CD4-positive, alpha-beta T cell treated with Interleukin-10 for 1 hour (primary cell): ENCODE data around the gene PAFAH1B2.
"Not testable (repeated sequence)": the region's sequence is repeated elsewhere in the genome, so short reads cannot be mapped to it uniquely, and the experiment has no call there.

ENCODE experiments used
- DNase-seq: peaks from one replicate; pipeline ENCODE4 v3.0.0-alpha.2; 2020

PAFAH1B2 gene

DNA sequence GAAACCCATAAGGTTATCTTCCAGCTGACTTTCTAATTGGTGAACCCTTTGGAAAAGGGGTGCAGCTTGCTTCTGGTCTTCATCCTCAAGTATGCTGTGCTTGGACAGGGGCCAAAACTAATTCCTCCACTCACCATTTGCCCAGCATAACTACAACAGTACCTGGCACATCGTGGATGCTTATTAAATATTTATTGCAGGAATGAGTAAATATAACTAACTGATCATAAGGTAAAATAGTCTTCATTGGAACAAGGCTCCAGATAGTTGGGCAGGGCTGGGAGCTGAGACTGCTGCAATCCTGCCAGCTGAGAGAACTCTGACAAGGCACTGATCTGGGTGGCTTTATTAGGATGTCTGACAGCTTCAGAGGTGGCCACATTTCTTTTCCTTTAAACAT, 32.1 kb downstream of the PAFAH1B2 start:
- no peak for DNase-seq

DNA sequence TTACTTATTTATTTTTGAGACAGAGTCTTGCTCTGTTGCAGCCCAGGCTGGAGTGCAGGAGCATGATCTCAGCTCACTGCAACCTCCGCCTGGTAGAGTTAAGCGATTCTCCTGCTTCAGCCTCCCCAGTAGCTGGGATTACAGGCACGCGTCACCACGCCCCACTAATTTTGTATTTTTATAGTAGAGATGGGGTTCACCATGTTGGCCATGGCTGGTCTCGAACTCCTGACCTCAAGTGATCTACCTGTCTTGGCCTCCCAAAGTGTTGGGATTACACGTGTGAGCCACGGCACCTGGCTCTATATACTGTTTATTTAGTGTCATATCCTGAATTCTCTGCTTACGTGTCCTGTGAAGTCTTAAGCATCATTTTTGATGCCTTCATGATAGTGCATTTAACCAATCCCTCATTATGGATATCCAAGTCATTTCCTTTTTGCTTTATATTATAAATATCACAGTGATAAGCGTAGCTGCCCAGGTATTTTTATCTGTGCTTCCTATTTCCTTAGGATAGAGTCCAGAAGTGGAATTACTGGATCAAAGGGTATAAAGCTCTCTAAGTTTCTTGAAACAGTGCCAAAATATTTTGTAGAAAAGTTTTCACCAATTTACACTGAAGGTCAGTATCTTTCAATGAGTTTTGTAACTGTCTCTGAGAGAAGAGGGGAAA, 33.6 kb downstream of the PAFAH1B2 start:
- DNase-seq = no peak

DNA sequence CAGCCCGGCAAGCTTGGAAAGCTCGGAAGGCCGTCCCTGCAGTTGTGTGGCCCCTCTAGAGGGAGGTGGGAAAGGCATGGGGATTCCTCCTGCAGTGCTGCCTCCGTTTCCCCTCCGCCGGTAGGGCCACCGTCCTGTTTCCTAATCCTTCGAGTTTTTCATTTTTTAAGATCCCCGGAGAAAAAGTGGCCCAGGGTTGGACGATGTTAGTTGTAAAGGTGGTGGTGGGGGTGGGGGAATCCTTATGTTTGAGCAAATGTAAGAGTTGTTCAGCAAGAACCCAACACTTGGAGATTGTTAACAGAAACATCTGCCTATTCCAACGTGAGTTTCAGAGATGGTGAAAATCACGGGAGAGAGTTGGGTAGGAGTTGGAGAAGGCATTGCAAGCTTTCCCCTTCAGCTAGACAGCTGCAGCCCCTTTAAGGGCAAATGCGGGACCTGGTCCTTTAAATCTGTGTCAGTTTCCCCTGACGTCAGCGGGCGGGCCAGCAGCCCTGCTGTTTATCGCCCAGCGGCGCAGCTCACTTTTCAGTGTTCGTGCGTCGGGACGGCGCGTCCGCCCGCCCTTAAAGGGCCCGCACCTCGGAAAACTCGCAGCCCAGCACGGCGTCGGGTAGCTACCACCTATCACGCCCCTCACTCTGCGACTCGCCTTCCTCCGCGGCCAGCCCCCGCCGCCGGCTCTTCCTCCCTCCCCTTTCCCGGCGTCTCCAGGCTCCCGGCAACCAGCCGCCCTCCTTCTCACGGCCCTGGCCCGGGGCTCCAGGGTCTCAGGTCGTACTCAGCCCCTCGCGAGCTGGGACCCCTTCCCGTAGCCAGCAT, 34.3 kb downstream of the PAFAH1B2 start, which contains the start of gene SIDT2:
SIDT2 (plus strand) TSS at position 534 of the 825 bp plus-strand sequence. CDS start 521 bp downstream, outside the sequence.
- peak; percentile 90 for DNase-seq

DNA sequence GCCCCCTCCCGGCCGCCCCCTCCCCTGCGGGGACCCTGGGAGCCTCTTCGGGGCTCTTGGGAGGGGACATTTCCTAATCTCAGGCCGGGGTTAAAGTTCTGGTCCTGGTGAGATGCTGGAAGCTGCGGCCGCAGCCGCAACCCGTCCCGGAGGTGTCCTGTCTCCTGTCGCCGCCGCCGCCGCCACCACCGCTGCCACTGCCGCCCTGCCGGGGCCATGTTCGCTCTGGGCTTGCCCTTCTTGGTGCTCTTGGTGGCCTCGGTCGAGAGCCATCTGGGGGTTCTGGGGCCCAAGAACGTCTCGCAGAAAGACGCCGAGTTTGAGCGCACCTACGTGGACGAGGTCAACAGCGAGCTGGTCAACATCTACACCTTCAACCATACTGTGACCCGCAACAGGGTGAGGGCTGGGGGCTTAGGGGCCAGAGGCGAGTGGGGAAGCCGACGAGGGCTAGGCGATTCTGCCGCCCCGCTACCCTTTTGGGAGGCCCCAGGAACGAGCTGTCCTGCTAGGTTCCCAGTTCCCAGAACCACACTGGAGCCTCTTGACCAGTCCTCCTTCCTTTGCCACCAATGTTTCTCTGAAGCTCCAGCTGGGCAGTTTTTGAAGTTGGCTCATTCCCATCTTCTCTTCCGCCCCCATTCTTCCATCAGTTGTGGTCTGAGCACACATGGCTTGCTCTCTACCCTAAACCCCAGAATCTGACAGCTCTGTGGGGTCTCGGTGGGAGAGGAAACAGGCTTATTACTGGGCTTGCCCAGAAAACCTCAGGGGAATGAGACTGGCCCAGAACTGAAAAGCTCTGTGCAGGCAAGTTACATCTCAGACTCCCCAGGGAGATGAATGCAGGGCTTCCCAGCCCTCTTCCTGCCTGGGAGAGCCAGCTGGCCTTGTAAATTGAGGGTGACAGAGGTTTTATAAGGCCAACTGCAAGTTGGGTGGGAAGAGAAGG, 35.2 kb downstream of the PAFAH1B2 start:
- DNase-seq = peak; percentile 59

DNA sequence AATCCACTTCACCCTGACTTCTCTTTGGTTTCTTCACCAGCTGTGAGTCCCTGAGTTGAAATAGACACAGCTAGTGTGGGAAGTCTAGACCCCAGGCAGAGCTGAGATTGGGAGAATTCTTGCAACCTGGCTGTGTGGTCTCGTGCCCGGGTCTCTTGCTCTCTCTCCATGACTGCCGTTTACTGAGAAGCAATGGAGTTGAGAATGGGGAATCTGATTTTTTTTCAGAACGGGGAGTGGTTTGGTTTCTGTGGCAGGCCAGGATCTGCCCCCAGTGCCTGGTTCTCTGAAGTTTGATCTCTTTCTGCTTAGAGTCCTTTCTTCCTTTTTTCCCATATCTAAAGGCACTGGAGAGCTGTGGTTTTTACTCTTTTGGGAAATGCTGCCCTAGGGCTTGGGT, 35.9 kb downstream of the PAFAH1B2 start:
- DNase-seq = no peak

GRCh38 chr11:117180661-117181585, 36.8 kb downstream of the PAFAH1B2 start:
- peak; percentile 71 for DNase-seq

GRCh38 chr11:117181586-117182550, 37.8 kb downstream of the PAFAH1B2 start:
- no peak for DNase-seq

- DNase-seq = no peak
These were observed 38.5 kb downstream of the PAFAH1B2 start for GRCh38 chr11:117182551-117182935.

DNA sequence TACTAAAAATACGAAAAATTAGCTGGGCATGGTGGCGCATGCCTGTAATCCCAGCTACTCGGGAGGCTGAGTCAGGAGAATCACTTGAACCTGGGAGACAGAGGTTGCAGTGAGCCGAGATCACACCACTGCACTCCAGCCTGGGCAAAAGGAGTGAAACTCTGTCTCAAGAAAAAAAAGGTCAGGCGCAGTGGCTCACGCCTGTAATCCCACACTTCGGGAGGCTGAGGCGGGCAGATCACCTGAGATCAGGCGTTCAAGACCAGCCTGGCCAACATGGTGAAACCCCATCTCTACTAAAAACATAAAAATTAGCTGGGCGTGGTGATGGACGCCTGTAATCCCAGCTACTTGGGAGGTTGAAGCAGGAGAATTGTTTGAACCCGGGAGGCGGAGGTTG, 39.1 kb downstream of the PAFAH1B2 start:
- DNase-seq = not testable (repeated sequence)

DNA sequence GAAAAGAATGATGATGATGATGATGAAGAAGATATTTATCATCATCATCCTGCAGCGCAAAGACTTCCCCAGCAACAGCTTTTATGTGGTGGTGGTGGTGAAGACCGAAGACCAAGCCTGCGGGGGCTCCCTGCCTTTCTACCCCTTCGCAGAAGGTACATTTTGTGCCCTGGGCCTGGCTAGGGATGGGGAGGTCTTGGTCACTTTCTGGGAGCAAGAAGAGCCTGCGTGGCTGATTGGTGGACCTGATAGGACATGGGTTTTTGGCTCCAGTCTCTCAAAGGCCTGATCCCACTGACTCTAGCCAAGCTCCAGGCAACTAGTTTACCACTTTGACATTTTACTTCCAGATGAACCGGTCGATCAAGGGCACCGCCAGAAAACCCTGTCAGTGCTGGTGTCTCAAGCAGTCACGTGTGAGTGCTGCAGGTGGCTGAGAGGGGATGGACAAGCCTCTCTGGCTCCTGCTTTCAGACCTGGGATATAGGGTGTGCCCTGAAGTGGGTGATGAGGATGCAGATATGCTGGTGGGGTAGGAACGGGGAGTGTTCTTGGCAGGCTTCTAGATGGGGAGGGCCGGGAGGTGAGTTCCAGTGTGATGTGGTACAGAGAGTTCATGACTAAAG, 39.8 kb downstream of the PAFAH1B2 start:
- DNase-seq = no peak

DNA sequence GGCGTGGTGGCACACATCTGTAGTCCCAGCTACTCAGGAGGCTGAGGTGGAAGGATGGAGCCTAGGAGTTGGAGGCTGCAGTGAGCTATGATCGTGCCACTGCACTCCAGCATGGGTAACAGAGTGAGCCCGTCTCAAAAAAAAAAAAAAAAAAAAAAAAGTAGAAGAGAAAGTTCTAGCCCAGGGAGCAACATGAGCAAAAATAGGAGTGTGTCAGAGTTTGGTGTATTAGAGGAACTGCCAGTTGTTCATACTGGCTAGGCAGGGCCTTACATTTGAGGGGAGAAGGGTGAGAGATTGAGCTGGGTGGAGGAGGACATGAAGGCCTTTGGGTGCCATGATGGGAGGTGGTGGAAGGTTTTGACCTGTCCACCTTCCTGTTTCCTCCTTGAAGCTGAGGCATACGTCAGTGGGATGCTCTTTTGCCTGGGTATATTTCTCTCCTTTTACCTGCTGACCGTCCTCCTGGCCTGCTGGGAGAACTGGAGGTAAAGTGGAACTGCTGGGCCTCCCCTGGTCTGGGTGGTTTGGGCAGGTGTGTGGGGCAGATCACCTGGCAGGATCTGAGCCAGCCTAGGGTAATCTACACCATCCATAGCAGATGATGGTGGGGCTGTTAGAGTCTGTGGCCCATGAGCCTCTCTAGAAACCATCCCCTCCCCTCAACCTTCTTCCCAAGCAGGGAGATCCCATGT, 41.8 kb downstream of the PAFAH1B2 start:
- no peak for DNase-seq

DNA sequence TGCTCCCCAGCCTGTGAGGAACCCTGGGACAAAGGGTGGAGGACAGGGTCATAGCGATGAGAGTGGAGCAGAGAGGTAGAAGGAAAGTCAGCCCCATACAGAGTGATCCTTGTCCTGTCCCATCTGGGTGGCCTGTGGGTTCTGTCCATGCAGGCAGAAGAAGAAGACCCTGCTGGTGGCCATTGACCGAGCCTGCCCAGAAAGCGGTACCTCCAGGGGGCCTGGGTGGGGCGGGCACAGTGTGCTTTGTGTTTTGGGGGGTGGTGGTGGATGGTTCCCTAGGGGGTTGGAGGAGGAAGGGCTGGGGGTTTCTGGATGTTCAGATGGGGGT, 42.3 kb downstream of the PAFAH1B2 start:
- no peak for DNase-seq

DNA sequence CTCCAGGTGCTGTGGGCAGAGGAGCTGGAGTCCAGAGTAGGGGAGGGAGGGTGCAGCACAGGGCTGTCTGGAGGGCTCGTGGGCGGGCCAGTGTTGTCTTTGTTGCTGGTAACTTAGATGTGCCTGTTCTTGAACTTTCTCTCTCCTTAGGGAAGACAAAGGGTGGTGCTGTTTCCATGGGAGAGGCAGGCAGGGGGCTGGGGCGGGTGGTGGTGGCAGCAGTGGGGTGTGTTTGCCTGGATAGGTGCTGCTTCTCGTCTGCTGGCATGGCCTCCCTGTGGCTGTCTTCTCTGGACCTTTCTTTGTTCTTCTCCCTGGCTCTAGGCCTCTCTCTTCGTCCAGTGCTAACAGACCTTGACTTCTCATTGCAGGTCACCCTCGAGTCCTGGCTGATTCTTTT, 42.9 kb downstream of the PAFAH1B2 start:
- DNase-seq = no peak

- no peak for DNase-seq
These were observed 43.3 kb downstream of the PAFAH1B2 start for GRCh38 chr11:117187428-117187798.

GRCh38 chr11:117187799-117188481, 43.9 kb downstream of the PAFAH1B2 start:
- no peak for DNase-seq

DNA sequence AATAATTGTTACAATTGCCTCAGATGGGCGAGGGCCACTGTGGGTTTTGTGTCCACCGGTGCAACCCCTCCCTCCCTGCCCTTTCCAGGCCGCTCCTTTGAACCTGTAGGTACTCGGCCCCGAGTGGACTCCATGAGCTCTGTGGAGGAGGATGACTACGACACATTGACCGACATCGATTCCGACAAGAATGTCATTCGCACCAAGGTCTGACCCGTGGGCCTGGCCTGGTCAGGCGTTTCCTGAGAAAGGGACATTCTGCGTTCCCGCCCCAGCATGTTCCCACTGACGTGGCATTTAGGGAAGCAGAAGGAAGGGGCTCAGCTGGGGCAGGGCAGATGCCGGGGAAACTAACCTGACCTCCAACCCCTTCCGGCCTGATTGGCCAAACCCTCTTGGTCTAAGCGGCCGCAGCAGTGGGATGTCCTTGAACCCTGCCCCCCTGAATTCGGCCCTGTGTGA, 44.6 kb downstream of the PAFAH1B2 start:
- no peak for DNase-seq

DNA sequence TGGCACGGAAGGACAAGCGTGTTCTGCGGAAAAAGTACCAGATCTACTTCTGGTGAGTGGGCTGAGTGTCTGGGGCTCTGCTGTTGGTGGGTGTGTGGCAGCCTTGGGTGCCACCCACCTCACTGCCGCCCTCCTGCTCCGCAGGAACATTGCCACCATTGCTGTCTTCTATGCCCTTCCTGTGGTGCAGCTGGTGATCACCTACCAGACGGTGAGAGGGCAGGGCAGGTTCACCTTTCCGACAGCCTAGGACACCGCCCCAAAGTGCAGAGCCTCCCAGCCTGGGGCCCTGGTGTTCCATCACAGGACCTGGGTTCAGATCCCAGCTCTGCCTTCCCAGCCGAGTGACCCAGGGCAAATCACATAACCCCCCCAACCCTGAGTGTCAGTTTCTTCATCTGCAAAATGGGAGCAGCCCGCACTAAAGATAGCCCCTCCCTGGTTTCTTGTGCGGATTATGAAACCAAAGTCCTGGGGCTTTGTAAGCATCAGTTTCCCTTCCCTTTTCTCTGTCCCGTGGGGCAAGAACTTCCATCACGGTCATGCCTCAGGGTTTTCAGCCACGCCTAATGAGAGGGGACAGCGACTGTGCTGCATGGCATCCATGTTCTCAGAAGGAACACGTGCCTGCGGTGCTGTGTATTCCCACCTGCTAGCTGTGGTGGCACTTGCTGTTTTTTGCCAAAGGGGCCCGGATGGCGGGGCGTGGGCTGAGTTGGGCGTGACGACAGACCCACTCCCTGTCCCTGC, 45.3 kb downstream of the PAFAH1B2 start:
- no peak for DNase-seq

DNA sequence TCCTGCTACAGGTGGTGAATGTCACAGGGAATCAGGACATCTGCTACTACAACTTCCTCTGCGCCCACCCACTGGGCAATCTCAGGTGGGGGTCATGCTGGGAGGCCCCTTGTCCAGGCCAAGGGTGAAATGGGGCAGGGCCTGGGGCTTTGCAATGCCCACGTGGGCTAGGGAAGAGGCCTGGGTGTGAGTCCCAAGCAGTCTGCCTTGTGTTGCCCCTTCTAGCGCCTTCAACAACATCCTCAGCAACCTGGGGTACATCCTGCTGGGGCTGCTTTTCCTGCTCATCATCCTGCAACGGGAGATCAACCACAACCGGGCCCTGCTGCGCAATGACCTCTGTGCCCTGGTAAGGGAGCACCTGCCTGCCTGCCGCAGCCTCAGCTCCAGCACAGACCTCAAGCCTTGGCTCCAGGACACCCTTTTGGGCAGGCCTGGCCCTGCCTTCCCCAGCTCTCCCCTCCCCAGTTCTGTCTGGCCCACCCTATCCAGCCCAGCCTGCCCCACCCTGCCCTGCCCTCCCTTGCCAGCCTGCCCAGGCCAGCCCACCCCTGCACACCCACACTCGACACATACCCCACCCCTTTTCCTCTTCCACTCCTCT, 46.0 kb downstream of the PAFAH1B2 start:
- DNase-seq = no peak
